ENCODE results near the gene C12orf57.
A peak's percentile ranks its signal among the peaks of the same experiment; 100 is the strongest.

The C12orf57 gene

GRCh38 chr12:6925540-6926279 lies 18.1 kb upstream of the C12orf57 start:
- peaks cover 85% of the 10 kb centered on the region for H3K4me1 Mint-ChIP-seq (ENCODE audit: low read depth)
- peak overlapping the region; percentile 20 for H3K27ac Mint-ChIP-seq
- no peak overlapping the region for H3K4me3 Mint-ChIP-seq
- intact Hi-C loops (cut with micrococcal nuclease), result loop anchor here (2.0 kb wide), 1 partner anchor 13 kb away; no protein-coding TSS in a partner anchor
- peaks cover 13% of the 10 kb centered on the region for H3K36me3 Mint-ChIP-seq (ENCODE audit: low read depth)
- peaks cover 51% of the 10 kb centered on the region for H3K27me3 Mint-ChIP-seq
- H3K9me3 Mint-ChIP-seq, result no peaks in the 10 kb centered on the region

GRCh38 chr12:6927379-6928021 lies 16.3 kb upstream of the C12orf57 start, which contains the start of gene ATN1:
ATN1 (plus strand) TSS chr12:6927959; CDS start chr12:6934002, 6,043 bp downstream.
- Mint-ChIP-seq H3K9me3 (no peaks in the 10 kb centered on the region), H3K4me3 (peak within 1 kb of the TSS; percentile 89), H3K4me1 (ENCODE audit: low read depth) (peaks cover 71% of the 10 kb centered on the region), H3K27ac (peak within 1 kb of the TSS; percentile 75), H3K36me3 (ENCODE audit: low read depth) (peaks cover 18% of the 10 kb centered on the region), H3K27me3 (peaks cover 39% of the 10 kb centered on the region)
- intact Hi-C loops (cut with micrococcal nuclease), result no loop called here

GRCh38 chr12:6928022-6928702 lies 15.7 kb upstream of the C12orf57 start:
- H3K4me1 Mint-ChIP-seq (ENCODE audit: low read depth), result peaks cover 65% of the 10 kb centered on the region
- peaks cover 18% of the 10 kb centered on the region for H3K36me3 Mint-ChIP-seq (ENCODE audit: low read depth)
- intact Hi-C loops (cut with micrococcal nuclease), result no loop called here
- no peaks in the 10 kb centered on the region for H3K9me3 Mint-ChIP-seq
- peak overlapping the region; percentile 75 for H3K27ac Mint-ChIP-seq
- peak overlapping the region; percentile 89 for H3K4me3 Mint-ChIP-seq
- peaks cover 39% of the 10 kb centered on the region for H3K27me3 Mint-ChIP-seq

GRCh38 chr12:6928703-6929407 lies 15.0 kb upstream of the C12orf57 start:
- intact Hi-C loops (cut with micrococcal nuclease), result no loop called here
- H3K4me3 Mint-ChIP-seq, result peak overlapping the region; percentile 89
- peaks cover 22% of the 10 kb centered on the region for H3K36me3 Mint-ChIP-seq (ENCODE audit: low read depth)
- peak overlapping the region; percentile 75 for H3K27ac Mint-ChIP-seq
- H3K9me3 Mint-ChIP-seq, result no peaks in the 10 kb centered on the region
- H3K27me3 Mint-ChIP-seq, result peaks cover 39% of the 10 kb centered on the region
- peaks cover 61% of the 10 kb centered on the region for H3K4me1 Mint-ChIP-seq (ENCODE audit: low read depth)

GRCh38 chr12:6929466-6930452 lies 14.1 kb upstream of the C12orf57 start:
- intact Hi-C loops (cut with micrococcal nuclease), result no loop called here
- peak overlapping the region; percentile 29 for H3K27ac Mint-ChIP-seq
- H3K9me3 Mint-ChIP-seq, result no peaks in the 10 kb centered on the region
- H3K27me3 Mint-ChIP-seq, result peaks cover 39% of the 10 kb centered on the region
- H3K4me1 Mint-ChIP-seq (ENCODE audit: low read depth), result peaks cover 61% of the 10 kb centered on the region
- peak overlapping the region; percentile 89 for H3K4me3 Mint-ChIP-seq
- H3K36me3 Mint-ChIP-seq (ENCODE audit: low read depth), result peaks cover 31% of the 10 kb centered on the region

- Mint-ChIP-seq H3K4me3 (no peak overlapping the region), H3K36me3 (ENCODE audit: low read depth) (peaks cover 54% of the 10 kb centered on the region), H3K27ac (no peak overlapping the region), H3K4me1 (ENCODE audit: low read depth) (peaks cover 59% of the 10 kb centered on the region), H3K9me3 (no peaks in the 10 kb centered on the region), H3K27me3 (peaks cover 18% of the 10 kb centered on the region)
- intact Hi-C loops (cut with micrococcal nuclease), result no loop called here
Observed at GRCh38 chr12:6932766-6933165, 11.1 kb upstream of the C12orf57 start.

GRCh38 chr12:6934110-6934509 lies 9.7 kb upstream of the C12orf57 start:
- Mint-ChIP-seq H3K9me3 (no peaks in the 10 kb centered on the region), H3K4me3 (no peak overlapping the region), H3K4me1 (ENCODE audit: low read depth) (peaks cover 62% of the 10 kb centered on the region), H3K27me3 (peaks cover 12% of the 10 kb centered on the region), H3K27ac (peak overlapping the region; percentile 54), H3K36me3 (ENCODE audit: low read depth) (peaks cover 50% of the 10 kb centered on the region)
- intact Hi-C loops (cut with micrococcal nuclease), result no loop called here

- H3K27ac Mint-ChIP-seq, result peak overlapping the region; percentile 87
- peaks cover 58% of the 10 kb centered on the region for H3K36me3 Mint-ChIP-seq (ENCODE audit: low read depth)
- H3K27me3 Mint-ChIP-seq, result peaks cover 2% of the 10 kb centered on the region
- no peak overlapping the region for H3K4me3 Mint-ChIP-seq
- intact Hi-C loops (cut with micrococcal nuclease), result loop anchor here (5.0 kb wide), 1 partner anchor 68 kb away; the partner anchor contains the start of gene TPI1
- H3K4me1 Mint-ChIP-seq (ENCODE audit: low read depth), result peaks cover 55% of the 10 kb centered on the region
- H3K9me3 Mint-ChIP-seq, result no peaks in the 10 kb centered on the region
Observed at GRCh38 chr12:6935371-6936193, 8.2 kb upstream of the C12orf57 start.

GRCh38 chr12:6936194-6936635 lies 7.6 kb upstream of the C12orf57 start:
- Mint-ChIP-seq H3K27me3 (peaks cover 2% of the 10 kb centered on the region), H3K4me1 (ENCODE audit: low read depth) (peaks cover 57% of the 10 kb centered on the region), H3K36me3 (ENCODE audit: low read depth) (peaks cover 60% of the 10 kb centered on the region), H3K27ac (peak overlapping the region; percentile 87), H3K9me3 (no peaks in the 10 kb centered on the region), H3K4me3 (peak overlapping the region; percentile 79)
- intact Hi-C loops (cut with micrococcal nuclease), result loop anchor here (5.0 kb wide), 1 partner anchor 69 kb away; the partner anchor contains the start of gene TPI1

GRCh38 chr12:6936636-6937480 lies 7.0 kb upstream of the C12orf57 start:
- peaks cover 63% of the 10 kb centered on the region for H3K36me3 Mint-ChIP-seq (ENCODE audit: low read depth)
- H3K9me3 Mint-ChIP-seq, result no peaks in the 10 kb centered on the region
- peak overlapping the region; percentile 79 for H3K4me3 Mint-ChIP-seq
- H3K27ac Mint-ChIP-seq, result peak overlapping the region; percentile 87
- peaks cover 57% of the 10 kb centered on the region for H3K4me1 Mint-ChIP-seq (ENCODE audit: low read depth)
- H3K27me3 Mint-ChIP-seq, result peaks cover 2% of the 10 kb centered on the region
- intact Hi-C loops (cut with micrococcal nuclease), result loop anchor here (5.0 kb wide), 1 partner anchor 70 kb away; the partner anchor contains the start of gene TPI1
